ENCODE data around the gene ENOX1. TPM values are rescaled to one million over a fixed set of nuclear protein-coding genes. Genes with fewer than 3 reads are reported as not detected.

ENOX1 gene
- total and polyA plus RNA-seq, 2 donors (not counting 3 experiments of a cell fraction or from before 2014, with no cell fraction given) = 0.17 to 0.97 TPM

- no peak overlapping the region for H3K4me2 ChIP-seq (ENCODE audit: insufficient read depth, low read length)
Measured at GRCh38 chr13:43784496-43784895, 2.3 kb downstream of the ENOX1 start.

More at GRCh38 chr13:43784496-43784895, 2.3 kb downstream of the ENOX1 start:
- Histone ChIP-seq H3K9me1 (replicated peaks; ENCODE audit: control insufficient read depth, extremely low read depth, insufficient read depth, low read length) (no peaks in the 10 kb centered on the region), H2AFZ (ENCODE audit: low read depth, low read length) (no peak overlapping the region), H3K27me3 (ENCODE audit: control insufficient read depth in 2 of 2, insufficient read depth in 2 of 2, low read length in 2 of 2) (peaks cover 0 to 2% of the 10 kb centered on the region in 2 experiments), H3K4me1 (ENCODE audit: control insufficient read depth, extremely low read depth, insufficient read depth, low read length) (peaks cover 18% of the 10 kb centered on the region), H3K27ac (ENCODE audit: insufficient read depth, low read depth, low read length) (no peak overlapping the region), H3K9ac (replicated peaks; ENCODE audit: extremely low read depth, insufficient read depth, low read length) (no peak overlapping the region), H4K20me1 (replicated peaks; ENCODE audit: control insufficient read depth, extremely low read depth, insufficient read depth, low read length) (no peaks in the 10 kb centered on the region), H3K9me3 (replicated peaks; ENCODE audit: control insufficient read depth, insufficient read depth, low read length) (no peaks in the 10 kb centered on the region), H3K36me3 (ENCODE audit: control insufficient read depth in 2 of 2, extremely low read depth in 1 of 2, insufficient read depth in 2 of 2, low read length in 2 of 2) (no peaks in the 10 kb centered on the region), H3K4me3 (replicated peaks in 1 of 3; ENCODE audit: insufficient read depth in 1 of 3, low read depth in 1 of 3, low read length in 3 of 3) (no peak overlapping the region), H3K79me2 (ENCODE audit: control insufficient read depth, insufficient read depth, low read length) (no peaks in the 10 kb centered on the region)
- POLR2A ChIA-PET = no interaction called here
- DNase-seq (ENCODE audit: low read depth, low spot score) (no peak), FAIRE-seq (no peak)
- CTCF ChIA-PET = no interaction called here
- dilution Hi-C loops (cut with MboI; ENCODE audit: extremely low pct_ligation_motif_present, low sequenced_read_pairs) (no loop called here), intact Hi-C loops (cut with micrococcal nuclease) (no loop called here)
- no TSS peak for BruUV-seq (replicated peaks)
- TF ChIP-seq POLR2A (IDR thresholded peaks at IDR 0.05; ENCODE audit: low read depth, low read length) (no peak), MYC (IDR thresholded peaks at IDR 0.05; ENCODE audit: low read depth, low read length) (no peak), GATA2 (IDR thresholded peaks at IDR 0.05; ENCODE audit: insufficient read depth, insufficient read length, low read depth, low read length) (no peak), CTCF (IDR thresholded peaks at IDR 0.05; ENCODE audit: extremely low read depth in 1 of 2, insufficient read depth in 1 of 2, low read depth in 1 of 2, low read length in 2 of 2) (no peak), EZH2 (IDR thresholded peaks at IDR 0.05; ENCODE audit: borderline replicate concordance, low read depth, low read length, severe bottlenecking) (no peak), POLR2AphosphoS5 (IDR thresholded peaks at IDR 0.05; ENCODE audit: insufficient read depth, low read depth, low read length) (no peak), JUN (IDR thresholded peaks at IDR 0.05; ENCODE audit: borderline replicate concordance, insufficient read depth, insufficient read length, low read depth) (no peak), FOS (IDR thresholded peaks at IDR 0.05; ENCODE audit: borderline replicate concordance, insufficient read depth, low read length) (no peak)
- TF ChIP-seq, protein P1, sequence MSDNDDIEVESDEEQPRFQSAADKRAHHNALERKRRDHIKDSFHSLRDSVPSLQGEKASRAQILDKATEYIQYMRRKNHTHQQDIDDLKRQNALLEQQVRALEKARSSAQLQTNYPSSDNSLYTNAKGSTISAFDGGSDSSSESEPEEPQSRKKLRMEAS (IDR thresholded peaks at IDR 0.05; ENCODE audit: insufficient read depth, insufficient read length) = no peak
